Stomach (tissue), 4 donors: ENCODE results near the gene THSD1.

ENCODE experiments used
- POLR2A ChIP-seq, 4 donors: fragments of 450-650 bp; IDR thresholded peaks; one replicate each; pipeline ENCODE4 v1.6.1; 2016; ENCODE audit warnings: antibody characterized with exemption in 4 of 4, control low read depth in 2 of 4, mild to moderate bottlenecking in 1 of 4, moderate library complexity in 1 of 4
- POLR2AphosphoS5 ChIP-seq, 3 donors: sonication (generic); formaldehyde crosslinking; IDR thresholded peaks; one replicate each; pipeline ENCODE4 v1.6.1; 2016; ENCODE audit warnings: antibody characterized with exemption in 3 of 3
- TF ChIP-seq, protein P1 (sequence below), 7 experiments: fragments of 450-650 bp in 4 of 7; fragments of 200-600 bp in 3 of 7; sonication (generic) in 3 of 7; IDR thresholded peaks; one replicate each; pipeline ENCODE4 v1.5.1; 2016 to 2019; ENCODE audit warnings: antibody characterized with exemption in 7 of 7, control low read depth in 2 of 7, mild to moderate bottlenecking in 1 of 7

DNA sequence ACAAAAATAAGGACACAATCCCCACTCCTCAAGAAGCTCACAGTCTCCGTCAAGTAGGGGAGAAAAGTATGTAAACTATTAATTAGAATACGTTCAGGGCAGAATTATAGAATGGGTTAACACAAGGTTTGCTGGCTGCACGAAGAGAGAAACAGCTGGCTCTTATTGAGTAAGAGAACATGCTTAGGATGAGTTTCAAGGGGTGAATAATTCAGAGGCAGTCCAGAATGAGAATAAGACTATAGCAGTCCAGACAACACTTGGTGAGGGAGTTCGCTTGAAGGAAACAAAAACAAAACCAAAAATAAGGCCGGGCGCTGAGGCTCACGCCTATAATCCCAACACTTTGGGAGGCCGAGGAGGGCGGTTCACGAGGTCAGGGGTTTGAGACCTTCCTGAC, 61.9 kb downstream of the THSD1 start:
- TF ChIP-seq POLR2A (IDR thresholded peaks at IDR 0.05) (no peak), POLR2AphosphoS5 (IDR thresholded peaks at IDR 0.05) (no peak)
- TF ChIP-seq, protein P1, sequence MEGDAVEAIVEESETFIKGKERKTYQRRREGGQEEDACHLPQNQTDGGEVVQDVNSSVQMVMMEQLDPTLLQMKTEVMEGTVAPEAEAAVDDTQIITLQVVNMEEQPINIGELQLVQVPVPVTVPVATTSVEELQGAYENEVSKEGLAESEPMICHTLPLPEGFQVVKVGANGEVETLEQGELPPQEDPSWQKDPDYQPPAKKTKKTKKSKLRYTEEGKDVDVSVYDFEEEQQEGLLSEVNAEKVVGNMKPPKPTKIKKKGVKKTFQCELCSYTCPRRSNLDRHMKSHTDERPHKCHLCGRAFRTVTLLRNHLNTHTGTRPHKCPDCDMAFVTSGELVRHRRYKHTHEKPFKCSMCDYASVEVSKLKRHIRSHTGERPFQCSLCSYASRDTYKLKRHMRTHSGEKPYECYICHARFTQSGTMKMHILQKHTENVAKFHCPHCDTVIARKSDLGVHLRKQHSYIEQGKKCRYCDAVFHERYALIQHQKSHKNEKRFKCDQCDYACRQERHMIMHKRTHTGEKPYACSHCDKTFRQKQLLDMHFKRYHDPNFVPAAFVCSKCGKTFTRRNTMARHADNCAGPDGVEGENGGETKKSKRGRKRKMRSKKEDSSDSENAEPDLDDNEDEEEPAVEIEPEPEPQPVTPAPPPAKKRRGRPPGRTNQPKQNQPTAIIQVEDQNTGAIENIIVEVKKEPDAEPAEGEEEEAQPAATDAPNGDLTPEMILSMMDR (IDR thresholded peaks at IDR 0.05) = no peak
